ENCODE data around the gene CSMD2.

DNA sequence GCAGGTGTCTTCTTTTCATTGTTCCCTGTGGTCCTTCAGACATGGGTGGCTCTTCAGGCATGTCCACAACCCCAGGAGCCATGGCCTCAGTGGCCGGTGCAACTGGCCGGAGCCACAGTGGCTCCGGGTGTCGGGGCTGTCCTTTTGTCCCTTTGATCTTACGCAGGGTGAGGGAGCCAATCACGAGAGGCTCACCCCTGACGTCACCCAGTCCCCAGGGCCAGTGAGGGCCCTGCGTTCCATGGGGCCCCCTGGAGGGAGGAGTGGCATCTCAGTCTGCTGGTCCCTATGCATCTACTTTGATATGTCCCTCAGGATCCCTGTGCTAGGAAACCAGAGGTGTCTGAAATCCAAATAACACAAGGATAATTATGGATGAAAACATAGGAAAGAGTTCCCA lies 663.3 kb downstream of the CSMD2 start:
- TF ChIP-seq, protein P1, sequence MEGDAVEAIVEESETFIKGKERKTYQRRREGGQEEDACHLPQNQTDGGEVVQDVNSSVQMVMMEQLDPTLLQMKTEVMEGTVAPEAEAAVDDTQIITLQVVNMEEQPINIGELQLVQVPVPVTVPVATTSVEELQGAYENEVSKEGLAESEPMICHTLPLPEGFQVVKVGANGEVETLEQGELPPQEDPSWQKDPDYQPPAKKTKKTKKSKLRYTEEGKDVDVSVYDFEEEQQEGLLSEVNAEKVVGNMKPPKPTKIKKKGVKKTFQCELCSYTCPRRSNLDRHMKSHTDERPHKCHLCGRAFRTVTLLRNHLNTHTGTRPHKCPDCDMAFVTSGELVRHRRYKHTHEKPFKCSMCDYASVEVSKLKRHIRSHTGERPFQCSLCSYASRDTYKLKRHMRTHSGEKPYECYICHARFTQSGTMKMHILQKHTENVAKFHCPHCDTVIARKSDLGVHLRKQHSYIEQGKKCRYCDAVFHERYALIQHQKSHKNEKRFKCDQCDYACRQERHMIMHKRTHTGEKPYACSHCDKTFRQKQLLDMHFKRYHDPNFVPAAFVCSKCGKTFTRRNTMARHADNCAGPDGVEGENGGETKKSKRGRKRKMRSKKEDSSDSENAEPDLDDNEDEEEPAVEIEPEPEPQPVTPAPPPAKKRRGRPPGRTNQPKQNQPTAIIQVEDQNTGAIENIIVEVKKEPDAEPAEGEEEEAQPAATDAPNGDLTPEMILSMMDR (IDR thresholded peaks at IDR 0.05; ENCODE audit: control extremely low read depth in 1 of 3, insufficient read depth in 1 of 3, low read depth in 1 of 3, low read length in 3 of 3): no peak
- TF ChIP-seq POLR2AphosphoS5 (IDR thresholded peaks at IDR 0.05; ENCODE audit: low read depth, low read length) (no peak), YY1 (IDR thresholded peaks at IDR 0.05; ENCODE audit: low read depth, low read length) (no peak), POLR2A (IDR thresholded peaks at IDR 0.05; ENCODE audit: control extremely low read depth in 1 of 2, low read depth in 2 of 2, low read length in 2 of 2) (no peak), EZH2 (IDR thresholded peaks at IDR 0.05; ENCODE audit: low read depth, low read length, severe bottlenecking) (no peak)
